Nephron (organoid): Measurements from ENCODE around the gene IL25.
"Not testable (repeated sequence)": the region's sequence is repeated elsewhere in the genome, so short reads cannot be mapped to it uniquely, and the experiment has no call there.

Source experiments
- H3K27ac Mint-ChIP-seq, 3 experiments: 2 replicates each; pipeline ENCODE4 v1.8.0; 2020; ENCODE audit warnings: mixed read lengths in 3 of 3, mild to moderate bottlenecking in 2 of 3, moderate library complexity in 1 of 3
- H3K27me3 Mint-ChIP-seq: 2 replicates; pipeline ENCODE4 v1.8.0; 2021; ENCODE audit warnings: low read depth, mild to moderate bottlenecking, moderate library complexity, mixed read lengths
- H3K36me3 Mint-ChIP-seq: 2 replicates; pipeline ENCODE4 v1.8.0; 2020; ENCODE audit warnings: low read depth, mixed read lengths
- H3K4me1 Mint-ChIP-seq: 2 replicates; pipeline ENCODE4 v1.8.0; 2020; ENCODE audit warnings: mixed read lengths
- H3K4me3 Mint-ChIP-seq, 3 experiments: 2 replicates each; pipeline ENCODE4 v1.8.0; 2020; ENCODE audit warnings: mild to moderate bottlenecking in 3 of 3, mixed read lengths in 3 of 3, moderate library complexity in 2 of 3
- H3K9me3 Mint-ChIP-seq: 2 replicates; pipeline ENCODE4 v1.8.0; 2020; ENCODE audit warnings: mixed read lengths
- TF ChIP-seq, protein P1 (sequence below), 3 experiments: fragments of 200-600 bp; sonication (generic); IDR thresholded peaks; one replicate each; pipeline ENCODE4 v1.5.0; 2021; ENCODE audit warnings: antibody characterized with exemption in 3 of 3; ENCODE audit not compliant: unreplicated experiment in 3 of 3

Gene IL25

GRCh38 chr14:23414906-23415820 lies 42.6 kb downstream of the IL25 start:
- Mint-ChIP-seq H3K36me3 (no peaks in the 10 kb centered on the region), H3K9me3 (no peaks in the 10 kb centered on the region), H3K27ac (no peak overlapping the region), H3K27me3 (peaks cover 6% of the 10 kb centered on the region), H3K4me3 (no peak overlapping the region), H3K4me1 (no peaks in the 10 kb centered on the region)
- TF ChIP-seq, protein P1, sequence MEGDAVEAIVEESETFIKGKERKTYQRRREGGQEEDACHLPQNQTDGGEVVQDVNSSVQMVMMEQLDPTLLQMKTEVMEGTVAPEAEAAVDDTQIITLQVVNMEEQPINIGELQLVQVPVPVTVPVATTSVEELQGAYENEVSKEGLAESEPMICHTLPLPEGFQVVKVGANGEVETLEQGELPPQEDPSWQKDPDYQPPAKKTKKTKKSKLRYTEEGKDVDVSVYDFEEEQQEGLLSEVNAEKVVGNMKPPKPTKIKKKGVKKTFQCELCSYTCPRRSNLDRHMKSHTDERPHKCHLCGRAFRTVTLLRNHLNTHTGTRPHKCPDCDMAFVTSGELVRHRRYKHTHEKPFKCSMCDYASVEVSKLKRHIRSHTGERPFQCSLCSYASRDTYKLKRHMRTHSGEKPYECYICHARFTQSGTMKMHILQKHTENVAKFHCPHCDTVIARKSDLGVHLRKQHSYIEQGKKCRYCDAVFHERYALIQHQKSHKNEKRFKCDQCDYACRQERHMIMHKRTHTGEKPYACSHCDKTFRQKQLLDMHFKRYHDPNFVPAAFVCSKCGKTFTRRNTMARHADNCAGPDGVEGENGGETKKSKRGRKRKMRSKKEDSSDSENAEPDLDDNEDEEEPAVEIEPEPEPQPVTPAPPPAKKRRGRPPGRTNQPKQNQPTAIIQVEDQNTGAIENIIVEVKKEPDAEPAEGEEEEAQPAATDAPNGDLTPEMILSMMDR (IDR thresholded peaks at IDR 0.05; ENCODE audit: unreplicated experiment in 3 of 3) = no peak

GRCh38 chr14:23415821-23416778 lies 43.5 kb downstream of the IL25 start:
- TF ChIP-seq, protein P1 (IDR thresholded peaks at IDR 0.05; ENCODE audit: unreplicated experiment in 3 of 3) = no peak
- Mint-ChIP-seq H3K4me3 (no peak overlapping the region), H3K36me3 (no peaks in the 10 kb centered on the region), H3K9me3 (no peaks in the 10 kb centered on the region), H3K27ac (no peak overlapping the region), H3K27me3 (peaks cover 6% of the 10 kb centered on the region), H3K4me1 (no peaks in the 10 kb centered on the region)

DNA sequence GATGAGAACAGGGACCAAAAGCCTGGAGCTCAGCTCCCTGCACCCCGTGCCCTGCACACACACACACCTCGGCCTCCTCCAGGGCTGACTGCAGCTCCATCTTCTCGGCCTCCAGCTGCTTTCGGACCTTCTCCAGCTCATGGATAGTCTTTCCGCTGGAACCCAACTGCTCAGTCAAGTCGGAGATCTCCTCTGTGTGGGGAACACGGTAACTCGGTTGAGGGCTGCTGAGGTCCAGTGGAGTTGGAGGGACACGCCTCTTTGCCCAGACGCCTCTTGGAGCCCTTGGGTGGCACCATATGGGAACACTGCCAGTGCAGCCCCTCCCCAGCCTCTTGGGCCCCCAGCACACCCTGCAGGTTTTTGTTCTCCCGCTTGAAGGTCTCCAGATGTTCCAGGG lies 44.2 kb downstream of the IL25 start:
- H3K36me3 Mint-ChIP-seq = no peaks in the 10 kb centered on the region
- H3K27me3 Mint-ChIP-seq = peaks cover 6% of the 10 kb centered on the region
- H3K4me3 Mint-ChIP-seq = no peak overlapping the region
- no peaks in the 10 kb centered on the region for H3K9me3 Mint-ChIP-seq
- TF ChIP-seq, protein P1 (IDR thresholded peaks at IDR 0.05; ENCODE audit: unreplicated experiment in 3 of 3) = no peak
- no peaks in the 10 kb centered on the region for H3K4me1 Mint-ChIP-seq
- H3K27ac Mint-ChIP-seq = no peak overlapping the region

GRCh38 chr14:23417269-23417668 lies 44.7 kb downstream of the IL25 start:
- H3K4me3 Mint-ChIP-seq, H3K9me3 Mint-ChIP-seq, H3K27me3 Mint-ChIP-seq, H3K4me1 Mint-ChIP-seq, H3K27ac Mint-ChIP-seq, H3K36me3 Mint-ChIP-seq: not testable (repeated sequence)

GRCh38 chr14:23418021-23418420 lies 45.4 kb downstream of the IL25 start:
- Mint-ChIP-seq H3K36me3 (no peaks in the 10 kb centered on the region), H3K27me3 (peaks cover 10% of the 10 kb centered on the region), H3K27ac (no peak overlapping the region), H3K4me3 (no peak overlapping the region), H3K9me3 (no peaks in the 10 kb centered on the region), H3K4me1 (no peaks in the 10 kb centered on the region)
- TF ChIP-seq, protein P1 (IDR thresholded peaks at IDR 0.05; ENCODE audit: unreplicated experiment in 3 of 3) = no peak

GRCh38 chr14:23419646-23420045 lies 47.0 kb downstream of the IL25 start:
- H3K27ac Mint-ChIP-seq, H3K9me3 Mint-ChIP-seq, H3K4me3 Mint-ChIP-seq, H3K4me1 Mint-ChIP-seq, H3K36me3 Mint-ChIP-seq, H3K27me3 Mint-ChIP-seq: not testable (repeated sequence)
